ENCODE data around the gene KRT80.

DNA sequence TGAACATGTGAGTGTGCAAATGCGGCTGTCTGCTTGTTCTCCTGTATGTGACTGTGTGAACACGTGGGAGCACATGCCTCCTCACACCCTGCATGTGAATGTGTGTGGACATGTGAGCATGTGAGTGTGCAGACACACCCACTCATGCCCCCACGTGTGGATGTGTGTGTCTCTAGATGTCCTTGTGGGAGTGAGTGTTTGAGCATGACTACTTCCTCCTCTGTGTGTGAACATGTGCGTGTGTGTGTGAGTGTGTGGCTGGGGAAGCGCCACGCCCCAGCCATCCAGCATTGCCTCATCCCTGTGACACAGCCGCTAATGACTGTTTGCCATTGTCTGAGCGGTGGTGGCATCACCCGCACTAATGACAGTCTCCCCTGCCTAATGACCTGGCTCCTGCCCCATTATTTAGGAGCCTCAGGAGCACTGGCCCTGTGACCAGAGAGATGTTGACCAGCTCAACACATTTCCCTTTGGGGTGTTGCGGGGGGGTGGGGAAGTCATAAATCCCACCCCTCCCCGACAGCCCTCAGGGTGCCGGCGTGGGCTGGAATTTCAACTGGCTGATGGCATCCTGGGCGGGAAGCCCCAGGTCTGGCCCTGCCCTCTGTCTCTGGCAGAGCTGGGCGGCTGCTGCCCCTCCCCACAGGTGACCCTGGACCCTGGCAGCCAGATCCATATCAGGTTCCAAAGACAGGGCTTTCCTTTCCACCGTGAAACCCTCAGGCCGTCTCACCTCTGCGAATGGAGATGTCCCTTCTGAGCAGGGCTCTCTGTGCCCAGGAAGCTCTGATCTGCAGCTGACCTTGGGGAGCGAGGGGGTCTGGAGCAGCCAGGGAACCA, 11.5 kb upstream of the KRT80 start:
- TF ChIP-seq, protein P1, sequence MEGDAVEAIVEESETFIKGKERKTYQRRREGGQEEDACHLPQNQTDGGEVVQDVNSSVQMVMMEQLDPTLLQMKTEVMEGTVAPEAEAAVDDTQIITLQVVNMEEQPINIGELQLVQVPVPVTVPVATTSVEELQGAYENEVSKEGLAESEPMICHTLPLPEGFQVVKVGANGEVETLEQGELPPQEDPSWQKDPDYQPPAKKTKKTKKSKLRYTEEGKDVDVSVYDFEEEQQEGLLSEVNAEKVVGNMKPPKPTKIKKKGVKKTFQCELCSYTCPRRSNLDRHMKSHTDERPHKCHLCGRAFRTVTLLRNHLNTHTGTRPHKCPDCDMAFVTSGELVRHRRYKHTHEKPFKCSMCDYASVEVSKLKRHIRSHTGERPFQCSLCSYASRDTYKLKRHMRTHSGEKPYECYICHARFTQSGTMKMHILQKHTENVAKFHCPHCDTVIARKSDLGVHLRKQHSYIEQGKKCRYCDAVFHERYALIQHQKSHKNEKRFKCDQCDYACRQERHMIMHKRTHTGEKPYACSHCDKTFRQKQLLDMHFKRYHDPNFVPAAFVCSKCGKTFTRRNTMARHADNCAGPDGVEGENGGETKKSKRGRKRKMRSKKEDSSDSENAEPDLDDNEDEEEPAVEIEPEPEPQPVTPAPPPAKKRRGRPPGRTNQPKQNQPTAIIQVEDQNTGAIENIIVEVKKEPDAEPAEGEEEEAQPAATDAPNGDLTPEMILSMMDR (IDR thresholded peaks at IDR 0.05) = no peak
- TF ChIP-seq ZFX (IDR thresholded peaks at IDR 0.05; ENCODE audit: borderline replicate concordance) = no peak

Measured in 22Rv1 (cell line).